ENCODE data around the gene PAM. TPM values are rescaled to one million over a fixed set of nuclear protein-coding genes. Genes with fewer than 3 reads are reported as not detected.

Gene PAM
- total RNA-seq, 1 experiment from 2014 or later: 60.3 TPM

- CTCF ChIA-PET: interaction anchor here (1.0 kb wide), 2 partner anchors 11 to 269 kb away, joined by 3 read pairs; no protein-coding TSS in a partner anchor
- BruUV-seq (replicated peaks): no TSS peak
- TF ChIP-seq CTCF (IDR thresholded peaks at IDR 0.05; ENCODE audit: unreplicated experiment): no peak
Measured at GRCh38 chr5:102830241-102830640, 75.1 kb downstream of the PAM start.

DNA sequence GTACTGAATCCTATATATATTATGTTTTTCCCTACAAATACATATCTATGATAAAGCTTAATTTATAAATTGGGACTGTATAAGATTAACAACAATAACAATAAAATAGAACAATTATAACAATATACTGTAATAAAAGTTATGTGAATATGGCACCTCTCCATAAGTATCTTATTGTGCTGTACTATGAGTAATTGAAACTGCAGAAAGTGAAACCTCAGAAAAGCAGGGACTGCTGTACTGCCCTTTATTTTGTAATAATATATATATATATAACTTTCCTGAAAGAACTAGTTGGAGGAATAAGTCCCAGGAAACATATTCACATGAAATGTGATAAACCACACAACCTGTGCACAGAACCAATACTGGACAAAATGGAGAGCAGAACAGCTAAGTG, 77.3 kb downstream of the PAM start:
- no peak for TF ChIP-seq CTCF (IDR thresholded peaks at IDR 0.05; ENCODE audit: unreplicated experiment)
- DNase-seq (ENCODE audit: unreplicated experiment): no peak
- intact Hi-C loops (cut with micrococcal nuclease): no loop called here
- ChIA-PET POLR2A (interaction anchor here (0.6 to 1.3 kb wide), 5 partner anchors 9 to 34 kb away, joined by 3 to 4 read pairs (median 3); no protein-coding TSS in a partner anchor), CTCF (interaction anchor here (0.6 to 1.6 kb wide), 3 partner anchors 9 to 117 kb away, joined by 3 to 4 read pairs (median 3); no protein-coding TSS in a partner anchor)
- no TSS peak for BruUV-seq (replicated peaks)
- Mint-ChIP-seq H3K27me3 (ENCODE audit: insufficient read depth, unreplicated experiment) (no peaks in the 10 kb centered on the region), H3K27ac (ENCODE audit: low read depth, unreplicated experiment) (no peak overlapping the region), H3K4me3 (ENCODE audit: unreplicated experiment) (no peak overlapping the region), H3K4me1 (ENCODE audit: insufficient read depth, unreplicated experiment) (peaks cover 4% of the 10 kb centered on the region), H3K36me3 (ENCODE audit: insufficient read depth, unreplicated experiment) (no peaks in the 10 kb centered on the region), H3K9me3 (ENCODE audit: unreplicated experiment) (no peaks in the 10 kb centered on the region)

More at GRCh38 chr5:102830241-102830640, 75.1 kb downstream of the PAM start:
- POLR2A ChIA-PET: no interaction called here
- H3K27me3 Mint-ChIP-seq (ENCODE audit: insufficient read depth, unreplicated experiment): no peaks in the 10 kb centered on the region
- no peaks in the 10 kb centered on the region for H3K9me3 Mint-ChIP-seq (ENCODE audit: unreplicated experiment)
- peaks cover 4% of the 10 kb centered on the region for H3K4me1 Mint-ChIP-seq (ENCODE audit: insufficient read depth, unreplicated experiment)
- no peak overlapping the region for H3K27ac Mint-ChIP-seq (ENCODE audit: low read depth, unreplicated experiment)
- H3K36me3 Mint-ChIP-seq (ENCODE audit: insufficient read depth, unreplicated experiment): no peaks in the 10 kb centered on the region
- H3K4me3 Mint-ChIP-seq (ENCODE audit: unreplicated experiment): no peak overlapping the region
- intact Hi-C loops (cut with micrococcal nuclease): no loop called here
- DNase-seq (ENCODE audit: unreplicated experiment): no peak

DNA sequence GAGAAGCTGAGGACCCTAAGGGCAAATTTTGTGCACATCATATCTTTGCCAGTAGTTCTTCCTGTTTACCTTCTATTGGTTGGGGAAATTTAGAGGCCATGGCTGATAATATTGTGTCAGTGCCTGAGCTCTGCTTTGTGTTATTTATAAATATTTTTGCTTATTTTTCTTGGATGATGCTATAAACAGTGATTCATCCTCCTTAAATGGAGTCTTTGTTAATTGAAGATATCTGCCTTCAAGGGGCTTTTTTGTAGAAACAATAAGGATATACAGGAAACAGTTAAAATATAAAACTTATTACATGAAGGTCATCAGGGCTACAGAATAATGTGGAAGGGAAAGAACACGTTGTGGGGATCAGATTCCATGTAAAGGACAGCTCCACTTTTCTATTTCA, 78.0 kb downstream of the PAM start:
- no peak overlapping the region for H3K4me3 Mint-ChIP-seq (ENCODE audit: unreplicated experiment)
- no peak overlapping the region for H3K27ac Mint-ChIP-seq (ENCODE audit: low read depth, unreplicated experiment)
- no peak for DNase-seq (ENCODE audit: unreplicated experiment)
- no peaks in the 10 kb centered on the region for H3K9me3 Mint-ChIP-seq (ENCODE audit: unreplicated experiment)
- intact Hi-C loops (cut with micrococcal nuclease): no loop called here
- H3K4me1 Mint-ChIP-seq (ENCODE audit: insufficient read depth, unreplicated experiment): peaks cover 4% of the 10 kb centered on the region
- H3K36me3 Mint-ChIP-seq (ENCODE audit: insufficient read depth, unreplicated experiment): no peaks in the 10 kb centered on the region
- H3K27me3 Mint-ChIP-seq (ENCODE audit: insufficient read depth, unreplicated experiment): no peaks in the 10 kb centered on the region
- ChIA-PET CTCF (interaction anchor here (1.0 to 1.6 kb wide), 4 partner anchors 9 to 152 kb away, joined by 3 to 4 read pairs (median 3); no protein-coding TSS in a partner anchor), POLR2A (interaction anchor here (1.2 to 1.3 kb wide), 2 partner anchors 9 to 34 kb away, joined by 3 read pairs; no protein-coding TSS in a partner anchor)
- no TSS peak for BruUV-seq (replicated peaks)
- TF ChIP-seq CTCF (IDR thresholded peaks at IDR 0.05; ENCODE audit: unreplicated experiment): no peak

GRCh38 chr5:102834438-102834964, 79.4 kb downstream of the PAM start:
- intact Hi-C loops (cut with micrococcal nuclease): no loop called here
- no peaks in the 10 kb centered on the region for H3K36me3 Mint-ChIP-seq (ENCODE audit: insufficient read depth, unreplicated experiment)
- DNase-seq (ENCODE audit: unreplicated experiment): no peak
- no peaks in the 10 kb centered on the region for H3K9me3 Mint-ChIP-seq (ENCODE audit: unreplicated experiment)
- H3K4me1 Mint-ChIP-seq (ENCODE audit: insufficient read depth, unreplicated experiment): peaks cover 4% of the 10 kb centered on the region
- ChIA-PET POLR2A (interaction anchor here (0.7 kb wide), 1 partner anchor 10 kb away, joined by 3 read pairs; no protein-coding TSS in a partner anchor), CTCF (no interaction called here)
- H3K4me3 Mint-ChIP-seq (ENCODE audit: unreplicated experiment): no peak overlapping the region
- TF ChIP-seq CTCF (IDR thresholded peaks at IDR 0.05; ENCODE audit: unreplicated experiment): no peak
- peak overlapping the region; percentile 2 for H3K27ac Mint-ChIP-seq (ENCODE audit: low read depth, unreplicated experiment)
- no TSS peak for BruUV-seq (replicated peaks)
- no peaks in the 10 kb centered on the region for H3K27me3 Mint-ChIP-seq (ENCODE audit: insufficient read depth, unreplicated experiment)
